ENCODE data around the gene SLC51A.
A peak's percentile ranks its signal among the peaks of the same experiment; 100 is the strongest.
"Not testable (repeated sequence)": the region's sequence is repeated elsewhere in the genome, so short reads cannot be mapped to it uniquely, and the experiment has no call there.

The SLC51A gene

GRCh38 chr3:196240424-196240823 is 24.1 kb downstream of the SLC51A start:
- no peak for DNase-seq (ENCODE audit: low spot score)

GRCh38 chr3:196241704-196242103 is 25.4 kb downstream of the SLC51A start:
- DNase-seq (ENCODE audit: low spot score), result no peak

GRCh38 chr3:196244166-196244565 is 27.8 kb downstream of the SLC51A start:
- DNase-seq (ENCODE audit: low spot score), result not testable (repeated sequence)

- peak; percentile 25 for DNase-seq (ENCODE audit: low spot score)
Observed at GRCh38 chr3:196246612-196247308, 30.4 kb downstream of the SLC51A start.

GRCh38 chr3:196251918-196252317 is 35.6 kb downstream of the SLC51A start:
- DNase-seq (ENCODE audit: low spot score), result no peak

GRCh38 chr3:196254376-196255283 is 38.3 kb downstream of the SLC51A start:
- no peak for DNase-seq (ENCODE audit: low spot score)

- no peak for DNase-seq (ENCODE audit: low spot score)
Observed at GRCh38 chr3:196255776-196256175, 39.4 kb downstream of the SLC51A start.

GRCh38 chr3:196260784-196261183 is 44.5 kb downstream of the SLC51A start:
- DNase-seq (ENCODE audit: low spot score), result no peak

GRCh38 chr3:196263819-196264218 is 47.5 kb downstream of the SLC51A start:
- DNase-seq (ENCODE audit: low spot score), result no peak

GRCh38 chr3:196268284-196269163 is 52.2 kb downstream of the SLC51A start:
- DNase-seq (ENCODE audit: low spot score), result no peak

GRCh38 chr3:196270499-196270898 is 54.2 kb downstream of the SLC51A start:
- no peak for DNase-seq (ENCODE audit: low spot score)

- DNase-seq (ENCODE audit: low spot score), result no peak
Observed at GRCh38 chr3:196272826-196273225, 56.5 kb downstream of the SLC51A start.

GRCh38 chr3:196273655-196274054 is 57.3 kb downstream of the SLC51A start:
- no peak for DNase-seq (ENCODE audit: low spot score)

GRCh38 chr3:196274585-196274984 is 58.3 kb downstream of the SLC51A start:
- peak; percentile 92 for DNase-seq (ENCODE audit: low spot score)

GRCh38 chr3:196275126-196275525 is 58.8 kb downstream of the SLC51A start:
- DNase-seq (ENCODE audit: low spot score), result no peak

- no peak for DNase-seq (ENCODE audit: low spot score)
Observed at GRCh38 chr3:196280689-196281440, 64.5 kb downstream of the SLC51A start.

- no peak for DNase-seq (ENCODE audit: low spot score)
Observed at GRCh38 chr3:196281962-196282361, 65.6 kb downstream of the SLC51A start.
